ENCODE results near the gene ACAP2.

DNA sequence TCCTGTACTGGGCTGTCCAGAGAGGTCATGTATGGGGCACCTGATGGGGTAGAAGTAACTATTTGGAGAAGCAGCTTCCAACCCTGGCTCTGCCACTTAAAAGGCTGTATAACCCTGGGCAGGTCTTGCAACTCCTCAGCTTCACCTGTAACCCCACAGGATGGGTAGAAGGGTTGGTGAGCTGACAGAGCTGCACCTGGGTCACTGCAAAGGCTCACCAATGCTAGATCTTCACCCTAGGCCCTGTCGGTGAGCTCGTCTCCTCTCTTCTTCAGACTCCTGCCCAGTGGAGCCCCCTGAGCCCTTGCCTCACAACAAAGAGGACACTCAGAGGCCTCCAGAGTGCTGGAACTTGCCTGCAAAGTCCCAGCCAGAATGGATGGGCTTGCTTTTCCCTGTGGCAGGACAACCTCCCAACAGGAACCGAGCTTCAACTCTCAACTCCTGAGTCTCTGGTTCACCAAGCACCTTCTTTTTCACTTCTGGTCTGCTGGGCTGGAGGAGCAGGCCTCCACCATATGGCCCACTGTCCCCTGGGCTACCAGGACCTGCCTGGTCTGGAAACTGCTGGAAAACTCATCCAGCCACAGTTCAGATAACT is 217.7 kb downstream of the ACAP2 start:
- TF ChIP-seq, protein P1, sequence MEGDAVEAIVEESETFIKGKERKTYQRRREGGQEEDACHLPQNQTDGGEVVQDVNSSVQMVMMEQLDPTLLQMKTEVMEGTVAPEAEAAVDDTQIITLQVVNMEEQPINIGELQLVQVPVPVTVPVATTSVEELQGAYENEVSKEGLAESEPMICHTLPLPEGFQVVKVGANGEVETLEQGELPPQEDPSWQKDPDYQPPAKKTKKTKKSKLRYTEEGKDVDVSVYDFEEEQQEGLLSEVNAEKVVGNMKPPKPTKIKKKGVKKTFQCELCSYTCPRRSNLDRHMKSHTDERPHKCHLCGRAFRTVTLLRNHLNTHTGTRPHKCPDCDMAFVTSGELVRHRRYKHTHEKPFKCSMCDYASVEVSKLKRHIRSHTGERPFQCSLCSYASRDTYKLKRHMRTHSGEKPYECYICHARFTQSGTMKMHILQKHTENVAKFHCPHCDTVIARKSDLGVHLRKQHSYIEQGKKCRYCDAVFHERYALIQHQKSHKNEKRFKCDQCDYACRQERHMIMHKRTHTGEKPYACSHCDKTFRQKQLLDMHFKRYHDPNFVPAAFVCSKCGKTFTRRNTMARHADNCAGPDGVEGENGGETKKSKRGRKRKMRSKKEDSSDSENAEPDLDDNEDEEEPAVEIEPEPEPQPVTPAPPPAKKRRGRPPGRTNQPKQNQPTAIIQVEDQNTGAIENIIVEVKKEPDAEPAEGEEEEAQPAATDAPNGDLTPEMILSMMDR (IDR thresholded peaks at IDR 0.05; ENCODE audit: low read depth, low read length, missing input control) = no peak
- TF ChIP-seq, protein P2, sequence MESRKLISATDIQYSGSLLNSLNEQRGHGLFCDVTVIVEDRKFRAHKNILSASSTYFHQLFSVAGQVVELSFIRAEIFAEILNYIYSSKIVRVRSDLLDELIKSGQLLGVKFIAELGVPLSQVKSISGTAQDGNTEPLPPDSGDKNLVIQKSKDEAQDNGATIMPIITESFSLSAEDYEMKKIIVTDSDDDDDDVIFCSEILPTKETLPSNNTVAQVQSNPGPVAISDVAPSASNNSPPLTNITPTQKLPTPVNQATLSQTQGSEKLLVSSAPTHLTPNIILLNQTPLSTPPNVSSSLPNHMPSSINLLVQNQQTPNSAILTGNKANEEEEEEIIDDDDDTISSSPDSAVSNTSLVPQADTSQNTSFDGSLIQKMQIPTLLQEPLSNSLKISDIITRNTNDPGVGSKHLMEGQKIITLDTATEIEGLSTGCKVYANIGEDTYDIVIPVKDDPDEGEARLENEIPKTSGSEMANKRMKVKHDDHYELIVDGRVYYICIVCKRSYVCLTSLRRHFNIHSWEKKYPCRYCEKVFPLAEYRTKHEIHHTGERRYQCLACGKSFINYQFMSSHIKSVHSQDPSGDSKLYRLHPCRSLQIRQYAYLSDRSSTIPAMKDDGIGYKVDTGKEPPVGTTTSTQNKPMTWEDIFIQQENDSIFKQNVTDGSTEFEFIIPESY (IDR thresholded peaks at IDR 0.05) = no peak
- TF ChIP-seq, protein P3, sequence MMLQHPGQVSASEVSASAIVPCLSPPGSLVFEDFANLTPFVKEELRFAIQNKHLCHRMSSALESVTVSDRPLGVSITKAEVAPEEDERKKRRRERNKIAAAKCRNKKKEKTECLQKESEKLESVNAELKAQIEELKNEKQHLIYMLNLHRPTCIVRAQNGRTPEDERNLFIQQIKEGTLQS (IDR thresholded peaks at IDR 0.05) = no peak
- TF ChIP-seq, protein P4, sequence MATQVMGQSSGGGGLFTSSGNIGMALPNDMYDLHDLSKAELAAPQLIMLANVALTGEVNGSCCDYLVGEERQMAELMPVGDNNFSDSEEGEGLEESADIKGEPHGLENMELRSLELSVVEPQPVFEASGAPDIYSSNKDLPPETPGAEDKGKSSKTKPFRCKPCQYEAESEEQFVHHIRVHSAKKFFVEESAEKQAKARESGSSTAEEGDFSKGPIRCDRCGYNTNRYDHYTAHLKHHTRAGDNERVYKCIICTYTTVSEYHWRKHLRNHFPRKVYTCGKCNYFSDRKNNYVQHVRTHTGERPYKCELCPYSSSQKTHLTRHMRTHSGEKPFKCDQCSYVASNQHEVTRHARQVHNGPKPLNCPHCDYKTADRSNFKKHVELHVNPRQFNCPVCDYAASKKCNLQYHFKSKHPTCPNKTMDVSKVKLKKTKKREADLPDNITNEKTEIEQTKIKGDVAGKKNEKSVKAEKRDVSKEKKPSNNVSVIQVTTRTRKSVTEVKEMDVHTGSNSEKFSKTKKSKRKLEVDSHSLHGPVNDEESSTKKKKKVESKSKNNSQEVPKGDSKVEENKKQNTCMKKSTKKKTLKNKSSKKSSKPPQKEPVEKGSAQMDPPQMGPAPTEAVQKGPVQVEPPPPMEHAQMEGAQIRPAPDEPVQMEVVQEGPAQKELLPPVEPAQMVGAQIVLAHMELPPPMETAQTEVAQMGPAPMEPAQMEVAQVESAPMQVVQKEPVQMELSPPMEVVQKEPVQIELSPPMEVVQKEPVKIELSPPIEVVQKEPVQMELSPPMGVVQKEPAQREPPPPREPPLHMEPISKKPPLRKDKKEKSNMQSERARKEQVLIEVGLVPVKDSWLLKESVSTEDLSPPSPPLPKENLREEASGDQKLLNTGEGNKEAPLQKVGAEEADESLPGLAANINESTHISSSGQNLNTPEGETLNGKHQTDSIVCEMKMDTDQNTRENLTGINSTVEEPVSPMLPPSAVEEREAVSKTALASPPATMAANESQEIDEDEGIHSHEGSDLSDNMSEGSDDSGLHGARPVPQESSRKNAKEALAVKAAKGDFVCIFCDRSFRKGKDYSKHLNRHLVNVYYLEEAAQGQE (IDR thresholded peaks at IDR 0.05) = no peak
- TF ChIP-seq RAD21 (IDR thresholded peaks at IDR 0.05) (no peak), EGR1 (IDR thresholded peaks at IDR 0.05; ENCODE audit: low read depth in 2 of 2) (no peak)

All from liver (tissue), 3 donors.